Activated CD4-positive, CD25-positive, alpha-beta regulatory T cell (primary cell): Measurements from ENCODE around the gene ZXDC.

Experiments used
- DNase-seq, 4 experiments: peaks; one replicate each; lab custom pipeline; 2025; lab: John Stamatoyannopoulos, UW

Gene ZXDC

DNA sequence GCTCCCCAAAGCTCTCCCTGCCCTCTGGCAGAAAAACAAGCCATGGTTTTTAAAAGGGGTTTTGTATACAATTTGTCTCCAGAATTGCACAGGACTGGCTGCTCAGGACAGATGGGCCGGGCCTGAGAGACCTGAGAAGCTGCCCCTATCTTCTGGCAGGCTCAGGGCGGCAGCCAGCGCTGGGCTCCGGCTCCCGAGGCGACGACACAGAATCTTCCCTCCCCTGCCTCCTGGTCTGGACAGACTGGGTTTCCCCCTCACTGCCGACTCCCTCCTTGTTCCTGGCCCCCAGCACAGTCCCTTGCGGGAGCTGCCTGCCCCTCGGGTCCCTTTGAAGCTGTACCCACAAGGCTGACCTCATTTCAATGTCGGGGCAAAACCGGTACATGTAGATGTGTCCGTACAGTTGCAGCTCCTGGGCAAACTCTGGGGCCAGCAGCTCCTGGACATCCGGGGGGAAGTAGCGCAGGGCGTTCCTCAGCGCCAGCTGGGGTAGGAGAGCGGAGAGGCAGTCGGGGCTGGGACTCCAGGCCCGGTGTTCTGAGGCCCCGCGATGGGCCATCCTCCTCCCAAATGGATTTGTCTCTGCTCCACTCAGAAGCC is 34.7 kb upstream of the ZXDC start:
- DNase-seq, result no peak

GRCh38 chr3:126509597-126510307 is 34.1 kb upstream of the ZXDC start:
- DNase-seq, result no peak

GRCh38 chr3:126508564-126508964 is 32.9 kb upstream of the ZXDC start:
- DNase-seq, result no peak

DNA sequence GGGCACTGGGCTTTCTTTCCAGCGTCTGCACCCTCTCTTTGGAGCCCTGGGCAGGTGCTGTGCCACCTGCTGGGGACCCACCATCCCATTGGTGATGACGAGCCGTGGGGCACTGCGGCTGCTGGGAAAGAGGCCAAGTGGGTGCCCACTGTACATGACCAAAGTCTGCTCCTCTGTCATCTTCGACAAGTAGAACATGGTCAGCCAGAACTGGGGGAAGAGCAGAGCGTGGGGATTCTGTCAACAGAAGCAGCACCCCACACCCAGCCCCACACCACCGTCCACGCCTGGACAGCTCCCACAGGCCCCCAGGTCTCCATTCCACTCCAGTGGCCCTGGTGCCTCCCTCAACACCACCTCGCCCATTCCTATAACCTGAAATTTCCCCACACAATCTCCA is 32.2 kb upstream of the ZXDC start:
- no peak for DNase-seq

GRCh38 chr3:126503701-126504100 is 28.0 kb upstream of the ZXDC start:
- no peak for DNase-seq

DNA sequence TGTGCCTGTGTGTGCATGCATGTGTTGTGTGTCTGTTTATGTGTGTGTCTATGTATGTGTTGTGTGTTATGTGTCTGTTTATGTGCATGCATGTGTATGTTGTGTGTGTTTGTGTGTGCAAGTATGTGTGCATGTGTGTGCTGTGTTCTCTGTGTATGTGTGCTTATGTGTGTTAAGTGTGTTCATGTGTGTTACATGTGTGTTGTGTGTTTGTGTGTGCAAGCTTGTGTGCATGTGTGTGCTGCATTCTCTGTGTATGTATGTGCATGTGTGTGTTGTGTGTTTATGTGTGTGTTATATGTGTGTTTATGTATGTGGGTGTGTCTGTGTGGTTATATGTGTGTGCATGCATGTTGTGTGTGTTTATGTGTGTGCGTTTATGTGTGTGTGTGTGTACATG is 27.0 kb upstream of the ZXDC start:
- DNase-seq, result no peak

DNA sequence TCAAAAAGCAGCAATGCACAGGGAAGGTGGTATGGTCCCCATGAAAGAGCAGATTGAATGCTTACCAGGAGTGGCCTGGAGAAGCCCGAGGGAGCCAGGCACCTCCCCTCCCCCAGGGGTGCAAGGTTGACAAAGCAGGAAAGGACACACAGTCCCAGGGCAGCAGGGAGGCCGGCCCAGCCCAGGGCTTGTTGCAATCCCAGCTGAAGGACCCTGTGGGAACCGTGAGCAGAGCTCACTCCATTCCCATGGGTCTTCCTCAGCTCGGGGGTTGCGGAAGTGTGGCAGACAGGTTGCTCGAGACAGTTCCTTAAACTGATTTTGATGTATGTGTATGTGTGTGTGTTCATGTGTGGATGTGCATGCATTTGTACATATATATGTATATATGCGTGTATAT is 26.0 kb upstream of the ZXDC start:
- no peak for DNase-seq

DNA sequence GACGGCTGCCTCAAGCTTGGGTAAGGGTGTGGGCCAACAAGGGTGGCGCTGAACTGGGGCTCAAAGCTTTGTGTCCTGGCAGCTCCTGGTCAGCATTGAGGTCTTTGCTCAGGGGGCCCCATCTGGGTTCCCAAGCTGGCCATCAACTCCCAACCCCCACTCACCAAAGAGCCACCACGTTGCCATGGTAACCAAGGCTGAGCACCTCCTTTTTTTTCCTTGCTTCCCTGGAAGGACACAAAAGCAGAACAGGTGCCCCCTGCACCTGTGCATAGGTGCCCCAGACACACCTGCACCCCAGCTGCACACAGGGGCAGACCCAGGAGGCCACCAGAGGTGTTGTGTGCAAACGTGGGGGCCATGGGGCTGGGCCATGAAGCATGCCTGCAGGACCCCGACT is 25.4 kb upstream of the ZXDC start:
- no peak for DNase-seq

- no peak for DNase-seq
These were observed 24.3 kb upstream of the ZXDC start for GRCh38 chr3:126500016-126500415.

DNA sequence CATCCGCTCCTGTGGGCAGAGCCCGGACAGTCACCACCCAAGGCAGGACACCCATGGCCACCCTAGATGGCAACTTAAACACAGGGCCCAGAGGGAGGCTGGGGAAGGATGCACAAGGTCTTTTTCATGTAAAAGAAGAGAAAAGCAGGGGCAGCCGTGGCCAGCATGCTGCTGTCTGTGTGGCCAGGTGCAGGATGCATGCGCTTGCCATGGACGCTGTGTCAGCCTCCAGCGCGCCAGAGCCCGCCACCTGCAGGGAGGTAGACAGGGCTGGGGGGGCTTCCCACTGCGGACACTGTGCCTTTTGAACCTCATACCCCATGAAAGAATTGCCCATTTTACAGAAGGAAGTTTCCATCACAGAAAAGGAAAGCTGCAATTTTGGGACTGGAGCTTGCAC is 23.7 kb upstream of the ZXDC start:
- no peak for DNase-seq

DNA sequence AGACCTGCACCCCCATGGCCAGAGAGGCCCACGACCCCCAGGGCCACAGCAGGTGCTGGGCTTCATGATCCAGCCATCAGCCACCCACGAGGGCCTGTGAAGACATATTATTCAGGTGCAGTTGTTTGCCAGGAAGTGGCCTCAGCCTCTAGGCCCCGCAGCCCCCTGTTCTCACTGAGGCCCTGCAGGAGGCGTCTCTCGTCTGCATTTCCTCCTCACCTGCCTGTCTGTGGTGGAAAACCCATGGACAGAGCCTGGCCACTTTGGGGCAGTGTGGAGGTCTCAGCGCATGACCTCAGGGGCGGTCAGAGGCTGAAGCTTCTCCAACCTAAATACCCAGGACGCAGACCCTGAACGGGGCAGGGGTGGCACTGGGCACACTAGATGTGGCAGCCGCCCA is 23.2 kb upstream of the ZXDC start:
- DNase-seq, result no peak

- DNase-seq, result no peak
These were observed 22.8 kb upstream of the ZXDC start for GRCh38 chr3:126498461-126498860.

DNA sequence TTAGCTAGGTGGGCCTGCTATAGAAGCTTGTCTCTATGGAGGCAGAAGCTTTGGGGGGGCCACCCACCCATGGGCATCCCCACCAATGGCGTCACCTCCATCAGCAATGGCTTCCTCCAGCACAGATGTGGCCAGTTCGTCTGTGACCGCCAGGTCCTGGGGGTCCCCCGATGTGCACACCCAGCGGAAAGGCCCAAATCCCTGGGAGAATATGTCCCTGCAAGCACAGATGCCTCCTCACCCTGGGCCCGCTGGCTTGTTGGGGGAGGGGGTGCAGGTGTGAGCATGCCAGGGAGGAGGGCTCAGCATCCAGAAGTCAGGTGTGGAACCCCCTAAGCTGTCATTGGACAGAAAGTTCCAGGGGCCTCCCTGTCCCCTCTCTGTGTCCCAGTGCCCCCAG is 22.3 kb upstream of the ZXDC start:
- DNase-seq, result no peak

DNA sequence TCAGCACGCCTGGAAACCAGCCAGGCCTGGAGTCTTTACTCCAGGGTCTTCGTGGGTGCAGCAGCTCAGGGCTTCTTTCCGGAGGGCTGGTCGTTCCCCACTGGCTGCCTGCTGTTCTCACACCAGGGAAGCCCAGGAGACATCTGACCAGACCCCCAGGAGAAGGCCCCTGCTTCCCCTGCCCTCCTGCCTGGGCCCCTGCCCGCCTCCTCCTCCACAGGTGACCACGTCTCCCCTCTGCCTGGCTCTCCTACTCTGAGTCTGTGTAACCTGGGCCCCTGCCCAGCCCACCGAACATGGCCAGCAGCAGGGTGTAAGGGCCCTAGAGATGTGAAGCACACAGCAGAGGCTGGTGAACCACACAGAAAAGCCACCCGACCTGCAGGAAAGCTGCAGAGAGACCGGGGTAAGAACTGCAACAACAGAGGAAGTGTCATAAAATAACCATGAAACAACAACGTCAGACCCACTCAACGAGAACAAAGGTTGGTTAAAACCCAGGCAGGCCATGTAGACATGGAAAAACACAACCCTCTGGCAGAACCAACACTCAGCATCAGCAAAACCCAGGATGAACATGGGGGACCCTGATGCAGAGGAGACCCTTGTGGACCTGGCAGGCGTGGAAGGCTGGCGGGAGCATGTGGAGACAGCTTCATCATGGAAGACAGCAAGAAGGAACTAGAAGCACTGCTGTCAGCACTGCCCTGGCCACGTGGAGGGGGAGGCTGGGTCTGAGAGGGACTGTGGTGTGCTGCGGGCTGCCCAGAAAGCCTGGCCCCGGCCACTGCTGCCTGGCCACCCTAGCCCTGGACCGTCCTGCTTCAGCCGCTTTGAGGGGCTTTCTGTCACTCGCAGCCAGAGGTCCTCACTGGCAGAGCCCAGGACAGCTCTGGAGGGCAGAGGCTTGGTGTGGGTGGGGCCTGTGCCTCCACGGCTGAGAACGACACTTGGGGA is 21.5 kb upstream of the ZXDC start:
- no peak for DNase-seq

DNA sequence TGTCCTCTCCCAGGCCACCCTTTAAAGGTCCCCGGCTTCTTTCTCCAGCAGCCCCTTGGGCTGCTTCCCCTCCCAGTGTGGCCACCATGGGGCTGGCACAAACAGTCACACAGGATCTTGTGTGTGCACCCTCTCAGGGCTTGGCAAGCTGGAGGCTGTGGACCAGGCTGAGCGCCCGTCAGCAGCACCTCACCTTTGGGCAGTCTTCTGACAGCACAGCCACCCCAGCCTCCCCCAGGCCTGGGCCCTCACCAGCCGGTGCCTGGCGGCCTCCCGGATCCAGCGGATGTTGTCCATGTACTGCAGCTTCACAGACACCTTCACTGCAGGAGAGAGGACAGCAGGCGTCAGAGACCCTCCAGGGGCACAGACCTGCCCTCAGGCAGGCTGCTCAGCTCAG is 20.1 kb upstream of the ZXDC start:
- DNase-seq, result no peak

- DNase-seq, result no peak
These were observed 19.2 kb upstream of the ZXDC start for GRCh38 chr3:126494970-126495230.

- no peak for DNase-seq
These were observed 18.7 kb upstream of the ZXDC start for GRCh38 chr3:126494204-126494969.

DNA sequence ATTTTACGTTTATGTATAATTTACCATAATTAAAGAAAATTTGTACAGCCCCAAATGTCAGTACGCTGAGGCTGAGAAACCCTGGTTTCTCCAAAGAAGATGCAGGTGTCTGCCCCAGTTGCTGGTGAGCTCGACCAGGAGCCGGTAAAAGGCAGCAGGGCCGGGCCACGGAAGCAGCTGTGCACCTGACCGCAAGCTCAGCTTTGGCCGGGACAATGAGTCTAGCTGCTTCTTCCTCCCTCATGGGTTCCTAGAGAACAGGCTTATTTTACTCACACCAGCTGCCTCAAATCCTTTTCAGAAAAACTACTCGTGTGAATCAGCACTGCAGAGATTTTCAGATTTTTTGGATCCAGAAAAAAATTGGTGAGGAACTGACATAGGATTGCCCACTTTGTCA is 18.0 kb upstream of the ZXDC start:
- no peak for DNase-seq

- DNase-seq, result no peak
These were observed 17.4 kb upstream of the ZXDC start for GRCh38 chr3:126493051-126493450.

DNA sequence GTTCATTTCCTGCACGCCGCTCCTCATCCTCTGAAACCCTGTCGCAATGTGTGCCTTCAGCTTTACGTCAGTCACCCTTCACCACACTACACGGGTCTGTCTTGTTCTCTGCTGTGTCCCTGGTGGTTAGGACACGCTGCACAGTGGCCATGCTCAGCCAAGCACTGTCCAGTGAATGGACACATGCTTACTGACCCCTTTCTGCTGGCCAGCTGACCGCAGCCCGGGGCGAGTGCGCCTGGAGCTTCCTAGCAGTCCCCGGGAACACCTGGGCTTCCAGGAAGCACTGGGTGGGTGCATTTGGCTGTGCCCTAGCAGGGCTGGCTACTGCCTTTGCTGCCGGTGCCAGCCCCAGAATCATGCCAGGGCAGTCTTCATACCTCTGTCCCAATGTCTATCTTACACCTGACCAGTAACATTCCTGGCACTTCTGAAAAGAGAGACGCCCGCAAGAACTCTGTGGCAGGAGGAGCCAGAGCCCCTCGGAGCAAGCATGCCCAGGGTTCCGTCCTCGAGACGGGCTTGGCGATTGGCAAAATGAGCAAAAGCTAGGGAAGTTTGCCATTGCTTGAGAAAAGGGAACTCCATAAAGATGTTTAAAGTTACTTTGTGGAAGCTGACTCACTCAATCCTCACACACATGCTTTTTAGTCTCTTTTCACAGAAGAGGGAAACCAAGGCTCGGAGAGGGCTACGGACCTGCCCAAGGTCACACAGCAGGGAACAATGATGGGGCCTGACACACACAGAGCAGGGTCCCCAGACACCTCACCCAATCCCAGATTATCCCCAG is 15.7 kb upstream of the ZXDC start:
- DNase-seq, result no peak

GRCh38 chr3:126490619-126491018 is 14.9 kb upstream of the ZXDC start:
- no peak for DNase-seq
